CD4-positive, alpha-beta T cell (primary cell): Measurements from ENCODE around the gene DBNDD1. TPM values are rescaled to one million over a fixed set of nuclear protein-coding genes. Genes with fewer than 3 reads are reported as not detected.

ENCODE experiments used
- ATAC-seq: fragments of 200-7000 bp; cut with Tn5 transposase; one replicate; pipeline ENCODE4 v1.10.0; 2022; ENCODE audit warnings: mild to moderate bottlenecking; ENCODE audit not compliant: poor library complexity
- CTCF ChIA-PET: fragments of 350-600 bp; sonication (Branson Sonifier 250); formaldehyde crosslinking; loops from one replicate; lab custom pipeline; 2021; ENCODE audit warnings: antibody characterized with exemption, inconsistent platforms; lab: Charles Lee
- POLR2A ChIA-PET: fragments of 350-600 bp; sonication (Branson Sonifier 250); formaldehyde crosslinking; loops from one replicate; lab custom pipeline; 2021; ENCODE audit warnings: antibody characterized with exemption, inconsistent platforms; lab: Charles Lee
- DNase-seq, 14 experiments: peaks; one replicate each; pipeline ENCODE4 v3.0.0-alpha.2; 2013 to 2020; ENCODE audit warnings: mixed read lengths in 2 of 14
- H3K27ac ChIP-seq, 2 donors: one replicate each; pipeline versions ENCODE4 v1.5.1 to v1.7.0; 2013; ENCODE audit warnings: low read length in 2 of 2, low read depth in 1 of 2, mild to moderate bottlenecking in 1 of 2
- H3K27me3 ChIP-seq, 2 experiments: 1 replicate in 1 of 2; 2 replicates in 1 of 2; pipeline versions ENCODE4 v1.6.1 to v1.7.0; 2013; ENCODE audit warnings: low read length in 2 of 2, control low read depth in 1 of 2, mild to moderate bottlenecking in 1 of 2, moderate library complexity in 1 of 2; ENCODE audit not compliant: insufficient read depth in 2 of 2, control insufficient read depth in 1 of 2
- H3K36me3 ChIP-seq: one replicate; pipeline ENCODE4 v1.6.1; 2013; ENCODE audit warnings: low read length, control low read depth; ENCODE audit not compliant: insufficient read depth
- H3K4me1 ChIP-seq: one replicate; pipeline ENCODE4 v1.6.1; 2013; ENCODE audit warnings: low read length, control low read depth; ENCODE audit not compliant: insufficient read depth
- H3K4me3 ChIP-seq: one replicate; pipeline ENCODE4 v1.5.1; 2013; ENCODE audit warnings: mild to moderate bottlenecking, low read length, moderate library complexity
- H3K9me3 ChIP-seq, 2 experiments: 1 replicate in 1 of 2; 2 replicates in 1 of 2; pipeline versions ENCODE4 v1.6.1 to v1.7.0; 2013; ENCODE audit warnings: low read length in 2 of 2, mild to moderate bottlenecking in 2 of 2, control low read depth in 1 of 2, moderate library complexity in 1 of 2; ENCODE audit not compliant: control insufficient read depth in 1 of 2, insufficient read depth in 1 of 2
- H3K27ac Mint-ChIP-seq: one replicate; pipeline ENCODE4 v1.8.0; 2020; ENCODE audit warnings: mixed read lengths
- H3K27me3 Mint-ChIP-seq: one replicate; pipeline ENCODE4 v1.8.0; 2021; ENCODE audit warnings: mixed read lengths
- H3K36me3 Mint-ChIP-seq: one replicate; pipeline ENCODE4 v1.8.0; 2021; ENCODE audit warnings: low read depth, mixed read lengths
- H3K4me1 Mint-ChIP-seq: one replicate; pipeline ENCODE4 v1.8.0; 2021; ENCODE audit warnings: low read depth, mixed read lengths
- H3K4me3 Mint-ChIP-seq: one replicate; pipeline ENCODE4 v1.8.0; 2020; ENCODE audit warnings: mild to moderate bottlenecking, mixed read lengths
- H3K9me3 Mint-ChIP-seq: one replicate; pipeline ENCODE4 v1.8.0; 2020; ENCODE audit warnings: mixed read lengths
- CTCF ChIP-seq: fragments of 200-600 bp; IDR thresholded peaks from one replicate; pipeline ENCODE4 v1.8.0; 2022; ENCODE audit warnings: antibody characterized with exemption, mild to moderate bottlenecking
- intact Hi-C, 2 experiments: fragments of 100-400 bp; cut with DNase I in 1 of 2; cut with micrococcal nuclease in 1 of 2; formaldehyde crosslinking; loops; one replicate each; pipeline versions ENCODE4 v1.15.1 to v1.9.0; 2023 to 2025; cut with DNase I, micrococcal nuclease
- total RNA-seq, 174 experiments: library from RNA in 2 of 174; stranded (reverse) in 2 of 174; gene quantifications; one replicate each; pipeline ENCODE4 v1.2.3 and lab custom pipeline; 2021 to 2026

The DBNDD1 gene
- total RNA-seq, 2 experiments from 2014 or later: 2.6 to 2.8 TPM

GRCh38 chr16:89958596-89958995, 60.7 kb downstream of the DBNDD1 start:
- Mint-ChIP-seq H3K27me3 (no peaks in the 10 kb centered on the region), H3K4me3 (no peak overlapping the region), H3K4me1 (no peaks in the 10 kb centered on the region), H3K27ac (no peak overlapping the region), H3K36me3 (peaks cover 36% of the 10 kb centered on the region), H3K9me3 (no peaks in the 10 kb centered on the region)
- H3K9me3 ChIP-seq: no peaks in the 10 kb centered on the region
- ChIA-PET CTCF (no interaction called here), POLR2A (no interaction called here)
- H3K36me3 ChIP-seq: peaks cover 42% of the 10 kb centered on the region
- H3K4me1 ChIP-seq: no peaks in the 10 kb centered on the region
- no peak for ATAC-seq
- no peak for DNase-seq
- intact Hi-C loops: loop anchor here in 1 of 2 experiments (5.0 kb wide), 1 partner anchor 69 kb away; no protein-coding TSS in a partner anchor
- H3K27ac ChIP-seq: no peak overlapping the region
- no peaks in the 10 kb centered on the region for H3K27me3 ChIP-seq
- no peak for TF ChIP-seq CTCF
- H3K4me3 ChIP-seq: no peak overlapping the region

GRCh38 chr16:89958068-89958467, 61.2 kb downstream of the DBNDD1 start:
- H3K4me3 ChIP-seq: no peak overlapping the region
- H3K4me1 ChIP-seq: no peaks in the 10 kb centered on the region
- intact Hi-C loops: loop anchor here in 1 of 2 experiments (5.0 kb wide), 1 partner anchor 69 kb away; no protein-coding TSS in a partner anchor
- peaks cover 42% of the 10 kb centered on the region for H3K36me3 ChIP-seq
- Mint-ChIP-seq H3K36me3 (peaks cover 34% of the 10 kb centered on the region), H3K27ac (no peak overlapping the region), H3K9me3 (no peaks in the 10 kb centered on the region), H3K27me3 (no peaks in the 10 kb centered on the region), H3K4me3 (no peak overlapping the region), H3K4me1 (no peaks in the 10 kb centered on the region)
- H3K27ac ChIP-seq: no peak overlapping the region
- H3K27me3 ChIP-seq: no peaks in the 10 kb centered on the region
- DNase-seq: peak in 1 of 14 experiments; percentile 53
- CTCF ChIA-PET: no interaction called here
- TF ChIP-seq CTCF: no peak
- POLR2A ChIA-PET: no interaction called here
- no peaks in the 10 kb centered on the region for H3K9me3 ChIP-seq
- ATAC-seq: peak; percentile 29

DNA sequence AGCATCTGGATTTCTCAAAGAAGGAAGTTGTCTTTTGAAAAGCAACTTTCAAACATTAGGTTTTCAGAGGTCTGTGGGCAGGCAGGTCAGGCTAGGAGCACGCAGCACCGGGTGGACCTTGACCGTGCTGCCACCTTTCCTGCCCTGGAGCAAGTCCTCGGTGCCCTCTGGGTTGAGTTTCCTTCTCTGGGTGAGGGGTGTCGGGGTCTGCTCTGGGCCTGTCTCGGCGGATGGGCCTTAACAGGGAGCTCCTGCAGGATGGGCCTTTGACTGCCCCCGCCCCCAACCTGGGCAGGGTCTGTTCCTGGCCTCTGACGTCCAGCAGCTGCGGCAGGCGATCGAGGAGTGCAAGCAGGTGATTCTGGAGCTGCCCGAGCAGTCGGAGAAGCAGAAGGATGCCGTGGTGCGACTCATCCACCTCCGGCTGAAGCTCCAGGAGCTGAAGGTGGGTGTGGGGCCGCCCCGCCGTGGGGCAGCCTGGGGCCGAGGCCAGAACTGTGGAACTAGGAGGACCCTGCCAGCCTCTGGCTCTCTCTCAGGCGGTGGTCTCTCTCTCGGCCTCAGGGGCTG, 62.0 kb downstream of the DBNDD1 start:
- H3K27ac Mint-ChIP-seq: no peak overlapping the region
- ATAC-seq (no peak), DNase-seq (no peak)
- Histone ChIP-seq H3K27ac (no peak overlapping the region), H3K4me1 (no peaks in the 10 kb centered on the region), H3K36me3 (peaks cover 42% of the 10 kb centered on the region), H3K9me3 (no peaks in the 10 kb centered on the region), H3K4me3 (peak overlapping the region; percentile 7), H3K27me3 (no peaks in the 10 kb centered on the region)
- H3K4me3 Mint-ChIP-seq: no peak overlapping the region
- no peak for TF ChIP-seq CTCF
- H3K36me3 Mint-ChIP-seq: peaks cover 34% of the 10 kb centered on the region
- ChIA-PET CTCF (no interaction called here), POLR2A (no interaction called here)
- H3K4me1 Mint-ChIP-seq: no peaks in the 10 kb centered on the region
- H3K27me3 Mint-ChIP-seq: no peaks in the 10 kb centered on the region
- no peaks in the 10 kb centered on the region for H3K9me3 Mint-ChIP-seq
- intact Hi-C loops: loop anchor here in 1 of 2 experiments (5.0 kb wide), 1 partner anchor 70 kb away; no protein-coding TSS in a partner anchor
